Calu3 (cell line): ENCODE data around the gene DNAAF5. TPM values are rescaled to one million over a fixed set of nuclear protein-coding genes. Genes with fewer than 3 reads are reported as not detected.

ENCODE experiments used
- BruUV-seq: library from RNA; stranded (reverse); fragments of 400-500 nt; replicated peaks from 2 replicates; lab custom pipeline; 2021; lab: Mats Ljungman, UMichigan
- CTCF ChIA-PET: fragments of 300-600 bp; sonication (Branson Sonifier 250); formaldehyde crosslinking; loops from one replicate; lab custom pipeline; 2022; ENCODE audit warnings: antibody characterized with exemption; lab: Charles Lee
- DNase-seq: peaks from one replicate; pipeline ENCODE4 v3.0.0; 2022
- H3K27ac Mint-ChIP-seq: one replicate; pipeline ENCODE4 v1.8.0; 2022; ENCODE audit warnings: mixed read lengths; ENCODE audit not compliant: unreplicated experiment
- H3K27me3 Mint-ChIP-seq: one replicate; pipeline ENCODE4 v1.8.0; 2022; ENCODE audit warnings: mixed read lengths; ENCODE audit not compliant: unreplicated experiment
- H3K36me3 Mint-ChIP-seq: one replicate; pipeline ENCODE4 v1.8.0; 2022; ENCODE audit warnings: mild to moderate bottlenecking, moderate library complexity, mixed read lengths; ENCODE audit not compliant: insufficient read depth, unreplicated experiment
- H3K4me1 Mint-ChIP-seq: one replicate; pipeline ENCODE4 v1.8.0; 2022; ENCODE audit warnings: mild to moderate bottlenecking, low read depth, mixed read lengths; ENCODE audit not compliant: unreplicated experiment
- H3K4me3 Mint-ChIP-seq: one replicate; pipeline ENCODE4 v1.8.0; 2022; ENCODE audit warnings: mild to moderate bottlenecking, low read depth, moderate library complexity, mixed read lengths; ENCODE audit not compliant: unreplicated experiment
- H3K9me3 Mint-ChIP-seq: one replicate; pipeline ENCODE4 v1.8.0; 2022; ENCODE audit warnings: low read depth, mixed read lengths; ENCODE audit not compliant: unreplicated experiment
- intact Hi-C: fragments of 100-400 bp; cut with micrococcal nuclease; formaldehyde crosslinking; loops from one replicate; pipeline ENCODE4 v1.10.0; 2022; ENCODE audit not compliant: unreplicated experiment
- total RNA-seq: library from RNA; stranded (reverse); gene quantifications from 2 replicates; pipeline ENCODE4 v1.2.3, GENCODE V29; 2022
- TF ChIP-seq, protein P1 (sequence below): fragments of 200-600 bp; IDR thresholded peaks from one replicate; pipeline ENCODE4 v1.8.0; 2022; ENCODE audit warnings: antibody characterized with exemption; ENCODE audit not compliant: unreplicated experiment

The DNAAF5 gene
- total RNA-seq, 1 experiment from 2014 or later: 57.2 TPM

DNA sequence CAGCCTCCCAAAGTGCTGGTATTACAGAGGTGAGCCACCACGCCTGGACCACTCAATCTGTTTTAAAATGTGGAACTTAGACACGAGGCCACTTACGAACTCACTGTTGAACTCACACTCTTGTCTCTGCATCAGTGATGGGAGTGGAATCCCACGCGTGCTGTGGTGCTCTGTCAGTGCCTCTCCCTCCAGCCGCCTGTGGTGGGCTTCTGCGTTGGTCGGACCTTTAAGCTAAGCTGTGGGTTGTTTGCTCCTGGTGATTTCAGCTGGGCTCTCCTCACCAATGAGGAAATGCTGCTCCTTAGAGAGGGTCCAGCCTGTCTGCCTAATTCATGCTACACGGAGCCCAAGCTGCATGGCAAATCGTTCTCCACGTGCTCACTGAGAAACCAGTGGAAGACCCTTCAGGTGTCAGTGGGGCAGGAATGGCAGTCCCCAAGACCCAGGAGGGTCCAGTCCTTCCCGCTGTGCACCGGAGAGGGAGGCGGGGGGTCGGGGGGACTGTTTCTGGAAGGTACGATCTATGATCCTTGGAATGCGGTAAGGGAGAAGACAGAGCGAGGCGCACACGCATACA, 18.4 kb downstream of the DNAAF5 start:
- H3K9me3 Mint-ChIP-seq: no peaks in the 10 kb centered on the region
- CTCF ChIA-PET: no interaction called here
- H3K27ac Mint-ChIP-seq: no peak overlapping the region
- no TSS peak for BruUV-seq
- no peak overlapping the region for H3K4me3 Mint-ChIP-seq
- no peak for DNase-seq
- TF ChIP-seq, protein P1, sequence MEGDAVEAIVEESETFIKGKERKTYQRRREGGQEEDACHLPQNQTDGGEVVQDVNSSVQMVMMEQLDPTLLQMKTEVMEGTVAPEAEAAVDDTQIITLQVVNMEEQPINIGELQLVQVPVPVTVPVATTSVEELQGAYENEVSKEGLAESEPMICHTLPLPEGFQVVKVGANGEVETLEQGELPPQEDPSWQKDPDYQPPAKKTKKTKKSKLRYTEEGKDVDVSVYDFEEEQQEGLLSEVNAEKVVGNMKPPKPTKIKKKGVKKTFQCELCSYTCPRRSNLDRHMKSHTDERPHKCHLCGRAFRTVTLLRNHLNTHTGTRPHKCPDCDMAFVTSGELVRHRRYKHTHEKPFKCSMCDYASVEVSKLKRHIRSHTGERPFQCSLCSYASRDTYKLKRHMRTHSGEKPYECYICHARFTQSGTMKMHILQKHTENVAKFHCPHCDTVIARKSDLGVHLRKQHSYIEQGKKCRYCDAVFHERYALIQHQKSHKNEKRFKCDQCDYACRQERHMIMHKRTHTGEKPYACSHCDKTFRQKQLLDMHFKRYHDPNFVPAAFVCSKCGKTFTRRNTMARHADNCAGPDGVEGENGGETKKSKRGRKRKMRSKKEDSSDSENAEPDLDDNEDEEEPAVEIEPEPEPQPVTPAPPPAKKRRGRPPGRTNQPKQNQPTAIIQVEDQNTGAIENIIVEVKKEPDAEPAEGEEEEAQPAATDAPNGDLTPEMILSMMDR: no peak
- H3K36me3 Mint-ChIP-seq: peaks cover 51% of the 10 kb centered on the region
- intact Hi-C loops: no loop called here
- peaks cover 10% of the 10 kb centered on the region for H3K4me1 Mint-ChIP-seq
- no peaks in the 10 kb centered on the region for H3K27me3 Mint-ChIP-seq

- TF ChIP-seq, protein P1: no peak
- Mint-ChIP-seq H3K4me3 (no peak overlapping the region), H3K9me3 (no peaks in the 10 kb centered on the region), H3K4me1 (peaks cover 10% of the 10 kb centered on the region), H3K27me3 (no peaks in the 10 kb centered on the region), H3K36me3 (peaks cover 57% of the 10 kb centered on the region), H3K27ac (no peak overlapping the region)
- DNase-seq: no peak
- intact Hi-C loops: no loop called here
- CTCF ChIA-PET: no interaction called here
- no TSS peak for BruUV-seq
Measured at GRCh38 chr7:745431-746154, 19.1 kb downstream of the DNAAF5 start.

DNA sequence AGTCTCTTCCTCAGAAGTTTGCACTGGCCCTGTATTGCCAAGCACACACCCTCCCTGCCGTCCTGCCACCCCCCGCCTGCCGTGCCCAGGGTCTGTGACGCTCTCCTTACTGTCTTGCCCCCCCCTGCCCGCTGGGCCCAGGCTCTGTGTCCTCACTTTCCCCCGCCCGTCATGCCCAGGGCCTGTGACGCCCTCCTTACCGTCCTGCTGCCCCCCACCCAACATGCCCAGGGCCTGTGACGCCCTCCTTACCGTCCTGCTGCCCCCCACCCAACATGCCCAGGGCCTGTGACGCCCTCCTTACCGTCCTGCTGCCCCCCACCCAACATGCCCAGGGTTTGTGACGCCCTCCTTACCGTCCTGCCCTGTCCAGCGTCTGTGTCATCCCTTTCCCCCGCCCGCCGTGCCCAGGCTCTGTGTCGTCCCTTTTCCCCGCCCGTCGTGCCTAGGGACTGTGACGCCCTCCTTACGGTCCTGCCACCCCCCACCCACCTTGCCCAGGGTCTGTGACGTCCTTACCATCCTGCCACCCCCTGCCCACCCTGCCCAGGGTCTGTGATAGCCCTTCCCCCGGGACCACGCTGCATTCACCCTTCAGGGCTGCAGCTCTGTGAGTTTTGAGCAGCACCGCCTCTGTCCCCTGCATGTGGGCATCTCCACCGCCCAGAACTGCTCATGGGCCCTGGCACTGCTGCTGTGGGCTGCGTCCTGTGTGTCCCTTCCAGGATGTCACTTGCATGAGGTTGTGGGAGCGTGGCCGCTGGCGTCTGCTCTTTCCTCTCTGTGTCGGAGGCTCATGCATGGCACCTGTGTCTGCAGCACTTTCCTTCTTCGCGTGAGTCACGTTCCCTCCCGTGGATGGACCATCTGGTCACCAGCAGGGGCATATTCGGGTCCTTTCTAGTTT, 19.9 kb downstream of the DNAAF5 start:
- peaks cover 10% of the 10 kb centered on the region for H3K4me1 Mint-ChIP-seq
- DNase-seq: no peak
- H3K27ac Mint-ChIP-seq: no peak overlapping the region
- intact Hi-C loops: no loop called here
- H3K27me3 Mint-ChIP-seq: no peaks in the 10 kb centered on the region
- no TSS peak for BruUV-seq
- no peaks in the 10 kb centered on the region for H3K9me3 Mint-ChIP-seq
- CTCF ChIA-PET: no interaction called here
- peaks cover 55% of the 10 kb centered on the region for H3K36me3 Mint-ChIP-seq
- TF ChIP-seq, protein P1: no peak
- no peak overlapping the region for H3K4me3 Mint-ChIP-seq

DNA sequence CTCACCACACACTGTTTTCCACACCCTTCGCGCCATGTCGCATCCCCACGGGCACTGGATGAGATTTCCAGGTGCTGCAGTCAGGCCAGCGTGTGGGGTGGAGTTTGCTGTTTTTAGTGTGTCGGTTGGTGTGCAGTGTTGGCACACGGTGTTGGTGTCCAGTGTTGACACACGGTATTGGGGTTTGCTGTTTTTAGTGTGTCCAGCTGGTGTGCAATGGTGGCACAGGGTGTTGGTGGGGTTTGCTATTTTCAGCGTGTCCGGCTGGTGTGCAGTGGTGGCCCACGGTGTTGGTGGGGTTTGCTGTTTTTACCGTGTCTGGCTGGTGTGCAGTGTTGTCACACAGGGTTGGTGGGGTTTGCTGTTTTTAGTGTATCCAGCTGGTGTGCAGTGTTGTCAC, 20.7 kb downstream of the DNAAF5 start:
- peaks cover 10% of the 10 kb centered on the region for H3K4me1 Mint-ChIP-seq
- H3K27me3 Mint-ChIP-seq: no peaks in the 10 kb centered on the region
- DNase-seq: no peak
- peaks cover 60% of the 10 kb centered on the region for H3K36me3 Mint-ChIP-seq
- no peak overlapping the region for H3K27ac Mint-ChIP-seq
- H3K9me3 Mint-ChIP-seq: no peaks in the 10 kb centered on the region
- CTCF ChIA-PET: no interaction called here
- no TSS peak for BruUV-seq
- intact Hi-C loops: no loop called here
- TF ChIP-seq, protein P1: no peak
- H3K4me3 Mint-ChIP-seq: no peak overlapping the region
